Measurements from ENCODE around the gene PDHX.
"Not testable (repeated sequence)": the region's sequence is repeated elsewhere in the genome, so short reads cannot be mapped to it uniquely, and the experiment has no call there.

GRCh38 chr11:34896191-34896590 is 20.2 kb upstream of the PDHX start:
- not testable (repeated sequence) for TF ChIP-seq CTCF, POLR2A (IDR thresholded peaks at IDR 0.05)

Data from right lobe of liver (tissue), 4 donors.